Measurements from ENCODE around the gene FRMD3.

- no peak for TF ChIP-seq CTCF (conservative IDR thresholded peaks at IDR 0.05; ENCODE audit: low read length)
- no peak for TF ChIP-seq EZH2phosphoT487 (IDR thresholded peaks at IDR 0.05; ENCODE audit: borderline replicate concordance)
Observed at GRCh38 chr9:83569326-83569725, 31.1 kb upstream of the FRMD3 start.
